ENCODE results near the gene MIAT. TPM values are rescaled to one million over a fixed set of nuclear protein-coding genes. Genes with fewer than 3 reads are reported as not detected.

The MIAT gene
- total and polyA plus RNA-seq, 2 donors (not counting 3 experiments of a cell fraction or from before 2014, with no cell fraction given) = 0.03 to 0.80 TPM

GRCh38 chr22:26660961-26661578, 3.7 kb downstream of the MIAT start:
- TF ChIP-seq EZH2 (IDR thresholded peaks at IDR 0.05; ENCODE audit: borderline replicate concordance, low read depth, low read length, severe bottlenecking) (no peak), MAX (IDR thresholded peaks at IDR 0.05; ENCODE audit: insufficient read depth, insufficient read length) (no peak), CTCF (IDR thresholded peaks at IDR 0.05; ENCODE audit: extremely low read depth in 1 of 2, insufficient read depth in 1 of 2, low read depth in 1 of 2, low read length in 2 of 2) (no peak), POLR2A (IDR thresholded peaks at IDR 0.05; ENCODE audit: low read depth, low read length) (no peak), MYC (IDR thresholded peaks at IDR 0.05; ENCODE audit: low read depth, low read length) (no peak), JUN (IDR thresholded peaks at IDR 0.05; ENCODE audit: borderline replicate concordance, insufficient read depth, insufficient read length, low read depth) (no peak), FOS (IDR thresholded peaks at IDR 0.05; ENCODE audit: borderline replicate concordance, insufficient read depth, low read length) (no peak)
- Histone ChIP-seq H3K27ac (ENCODE audit: insufficient read depth, low read depth, low read length) (no peak overlapping the region), H3K79me2 (ENCODE audit: control insufficient read depth, insufficient read depth, low read length) (no peaks in the 10 kb centered on the region), H3K4me3 (replicated peaks in 1 of 3; ENCODE audit: insufficient read depth in 1 of 3, low read depth in 1 of 3, low read length in 3 of 3) (no peak overlapping the region), H3K9me3 (replicated peaks; ENCODE audit: control insufficient read depth, insufficient read depth, low read length) (no peaks in the 10 kb centered on the region), H3K9ac (replicated peaks; ENCODE audit: extremely low read depth, insufficient read depth, low read length) (no peak overlapping the region), H2AFZ (ENCODE audit: low read depth, low read length) (no peak overlapping the region), H3K4me2 (ENCODE audit: insufficient read depth, low read length) (no peak overlapping the region), H3K27me3 (ENCODE audit: control insufficient read depth in 2 of 2, insufficient read depth in 2 of 2, low read length in 2 of 2) (peaks cover 20 to 37% of the 10 kb centered on the region in 2 experiments), H4K20me1 (replicated peaks; ENCODE audit: control insufficient read depth, extremely low read depth, insufficient read depth, low read length) (no peaks in the 10 kb centered on the region), H3K4me1 (ENCODE audit: control insufficient read depth, extremely low read depth, insufficient read depth, low read length) (peaks cover 13% of the 10 kb centered on the region), H3K36me3 (ENCODE audit: control insufficient read depth in 2 of 2, extremely low read depth in 1 of 2, insufficient read depth in 2 of 2, low read length in 2 of 2) (no peaks in the 10 kb centered on the region), H3K9me1 (replicated peaks; ENCODE audit: control insufficient read depth, extremely low read depth, insufficient read depth, low read length) (no peaks in the 10 kb centered on the region)
- intact Hi-C loops (cut with micrococcal nuclease) = no loop called here
- POLR2A ChIA-PET = no interaction called here
- no peak for FAIRE-seq
- BruUV-seq (replicated peaks) = no TSS peak
- DNase-seq (ENCODE audit: low read depth, low spot score) = no peak
- dilution Hi-C loops (cut with MboI; ENCODE audit: extremely low pct_ligation_motif_present, low sequenced_read_pairs) = no loop called here
- CTCF ChIA-PET = interaction anchor here (2.9 kb wide), 1 partner anchor 297 kb away, joined by 8 read pairs; no protein-coding TSS in a partner anchor
